DOHH2 (cell line): Measurements from ENCODE around the gene HERC3.

Experiments used
- H3F3A ChIP-seq: fragments of 200-600 bp; sonication (generic), shearing (Covaris generic); 2 replicates; pipeline ENCODE4 v1.6.0; 2016; ENCODE audit warnings: antibody characterized with exemption, mild to moderate bottlenecking; ENCODE audit not compliant: control insufficient read depth, insufficient read depth
- H3K27ac ChIP-seq: fragments of 200-600 bp; sonication (generic); 2 replicates; pipeline ENCODE4 v1.5.1; 2014; ENCODE audit warnings: low read depth, mild to moderate bottlenecking, low read length, moderate library complexity
- H3K27me3 ChIP-seq: fragments of 200-600 bp; sonication (generic); 2 replicates; pipeline ENCODE4 v1.6.1; 2014; ENCODE audit warnings: mild to moderate bottlenecking, low read length, mixed read lengths; ENCODE audit not compliant: control insufficient read depth
- H3K36me3 ChIP-seq: fragments of 200-600 bp; sonication (generic); 2 replicates; pipeline ENCODE4 v1.6.1; 2014; ENCODE audit warnings: mild to moderate bottlenecking, low read length, moderate library complexity, mixed read lengths; ENCODE audit not compliant: control insufficient read depth
- H3K4me1 ChIP-seq: fragments of 200-600 bp; sonication (generic); 2 replicates; pipeline ENCODE4 v1.6.1; 2014; ENCODE audit warnings: mild to moderate bottlenecking, low read length, mixed read lengths; ENCODE audit not compliant: control insufficient read depth
- H3K4me2 ChIP-seq: fragments of 200-600 bp; sonication (generic); 2 replicates; pipeline ENCODE4 v1.6.0; 2014; ENCODE audit warnings: mild to moderate bottlenecking, low read length, moderate library complexity
- H3K4me3 ChIP-seq: fragments of 200-600 bp; sonication (generic); 2 replicates; pipeline ENCODE4 v1.5.1; 2014; ENCODE audit warnings: mild to moderate bottlenecking, low read length, mixed read lengths
- H3K79me2 ChIP-seq: fragments of 200-600 bp; sonication (generic); 2 replicates; pipeline ENCODE4 v1.6.1; 2014; ENCODE audit warnings: mild to moderate bottlenecking, low read length, mixed read lengths; ENCODE audit not compliant: control insufficient read depth
- H3K9me2 ChIP-seq: fragments of 200-600 bp; sonication (generic); replicated peaks from 2 replicates; pipeline ENCODE4 v1.6.1; 2014; ENCODE audit warnings: mild to moderate bottlenecking, low read length, mixed read lengths; ENCODE audit not compliant: control insufficient read depth
- H3K9me3 ChIP-seq: fragments of 200-600 bp; sonication (generic); 2 replicates; pipeline ENCODE4 v1.6.1; 2014; ENCODE audit warnings: antibody characterized with exemption, low read length, mixed read lengths; ENCODE audit not compliant: control insufficient read depth, insufficient read depth
- H4K20me1 ChIP-seq: fragments of 200-600 bp; sonication (generic); 2 replicates; pipeline ENCODE4 v1.6.0; 2014; ENCODE audit warnings: low read depth, mild to moderate bottlenecking, antibody characterized with exemption, low read length, moderate library complexity; ENCODE audit not compliant: control insufficient read depth, insufficient read depth
- EZH2phosphoT487 ChIP-seq: fragments of 200-600 bp; sonication (generic); IDR thresholded peaks from 2 replicates; pipeline ENCODE4 v1.6.1; 2017; ENCODE audit warnings: borderline replicate concordance, mild to moderate bottlenecking, antibody characterized with exemption, low read length, moderate library complexity, mixed read lengths
- TF ChIP-seq, protein P1 (sequence below): fragments of 200-600 bp; sonication (generic); IDR thresholded peaks from one replicate; pipeline ENCODE4 v1.5.1; 2014; ENCODE audit warnings: antibody characterized with exemption, mild to moderate bottlenecking, low read depth, low read length; ENCODE audit not compliant: poor library complexity, severe bottlenecking

HERC3 gene

DNA sequence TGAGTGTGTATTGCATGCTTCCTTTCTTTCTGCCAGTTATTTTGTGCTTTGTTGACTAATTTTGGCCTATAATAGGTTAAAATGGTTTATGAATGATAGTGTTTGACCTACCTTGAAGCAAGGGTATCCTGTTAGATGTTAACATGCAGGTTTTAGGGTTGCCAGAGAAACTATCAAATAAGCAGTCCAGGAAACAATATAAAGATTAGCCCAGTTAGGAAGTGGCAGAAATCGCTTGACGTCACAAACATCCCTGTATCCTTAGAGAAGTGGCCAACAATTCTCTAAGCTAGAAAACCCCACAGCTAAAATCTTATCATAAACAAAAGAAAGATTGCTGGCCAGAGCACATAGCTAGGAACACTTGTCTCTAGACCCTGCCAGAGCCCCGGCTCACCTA, 101.5 kb downstream of the HERC3 start:
- TF ChIP-seq, protein P1, sequence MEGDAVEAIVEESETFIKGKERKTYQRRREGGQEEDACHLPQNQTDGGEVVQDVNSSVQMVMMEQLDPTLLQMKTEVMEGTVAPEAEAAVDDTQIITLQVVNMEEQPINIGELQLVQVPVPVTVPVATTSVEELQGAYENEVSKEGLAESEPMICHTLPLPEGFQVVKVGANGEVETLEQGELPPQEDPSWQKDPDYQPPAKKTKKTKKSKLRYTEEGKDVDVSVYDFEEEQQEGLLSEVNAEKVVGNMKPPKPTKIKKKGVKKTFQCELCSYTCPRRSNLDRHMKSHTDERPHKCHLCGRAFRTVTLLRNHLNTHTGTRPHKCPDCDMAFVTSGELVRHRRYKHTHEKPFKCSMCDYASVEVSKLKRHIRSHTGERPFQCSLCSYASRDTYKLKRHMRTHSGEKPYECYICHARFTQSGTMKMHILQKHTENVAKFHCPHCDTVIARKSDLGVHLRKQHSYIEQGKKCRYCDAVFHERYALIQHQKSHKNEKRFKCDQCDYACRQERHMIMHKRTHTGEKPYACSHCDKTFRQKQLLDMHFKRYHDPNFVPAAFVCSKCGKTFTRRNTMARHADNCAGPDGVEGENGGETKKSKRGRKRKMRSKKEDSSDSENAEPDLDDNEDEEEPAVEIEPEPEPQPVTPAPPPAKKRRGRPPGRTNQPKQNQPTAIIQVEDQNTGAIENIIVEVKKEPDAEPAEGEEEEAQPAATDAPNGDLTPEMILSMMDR: no peak
- no peak for TF ChIP-seq EZH2phosphoT487
- H3K4me3 ChIP-seq: no peak overlapping the region
- no peaks in the 10 kb centered on the region for H3K79me2 ChIP-seq
- H3K9me3 ChIP-seq: no peaks in the 10 kb centered on the region
- no peaks in the 10 kb centered on the region for H3F3A ChIP-seq
- no peaks in the 10 kb centered on the region for H3K9me2 ChIP-seq
- no peaks in the 10 kb centered on the region for H3K27me3 ChIP-seq
- no peaks in the 10 kb centered on the region for H4K20me1 ChIP-seq
- no peak overlapping the region for H3K27ac ChIP-seq
- no peaks in the 10 kb centered on the region for H3K4me1 ChIP-seq
- H3K4me2 ChIP-seq: no peak overlapping the region
- no peaks in the 10 kb centered on the region for H3K36me3 ChIP-seq

DNA sequence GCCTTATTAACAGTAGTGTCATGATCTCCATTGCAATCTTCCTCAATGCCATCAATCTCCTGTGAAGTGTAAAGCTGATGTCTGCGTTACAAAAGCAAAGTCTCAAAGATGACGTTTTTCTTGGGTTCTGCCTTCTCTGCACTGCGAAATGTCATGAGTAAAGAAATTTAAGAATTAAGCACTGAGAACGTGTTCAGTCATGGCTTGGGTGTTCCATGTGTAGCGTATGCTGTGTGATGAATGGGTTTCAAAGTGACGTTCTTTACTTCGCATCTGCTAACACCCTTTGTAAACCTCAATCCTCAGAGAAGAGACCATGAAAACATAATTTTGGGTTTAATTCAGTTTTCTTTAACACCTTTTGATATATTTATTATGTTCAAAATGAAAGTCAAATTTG, 104.3 kb downstream of the HERC3 start:
- no peaks in the 10 kb centered on the region for H3K9me3 ChIP-seq
- H3K9me2 ChIP-seq: no peaks in the 10 kb centered on the region
- no peaks in the 10 kb centered on the region for H4K20me1 ChIP-seq
- no peak overlapping the region; the same call in 1 of the 2 replicates for H3K4me3 ChIP-seq
- H3K27me3 ChIP-seq: no peaks in the 10 kb centered on the region
- no peaks in the 10 kb centered on the region for H3K36me3 ChIP-seq
- no peaks in the 10 kb centered on the region for H3K79me2 ChIP-seq
- peak overlapping the region; percentile 60 for H3K4me2 ChIP-seq
- H3K27ac ChIP-seq: no peak overlapping the region
- H3K4me1 ChIP-seq: no peaks in the 10 kb centered on the region
- TF ChIP-seq, protein P1: no peak
- no peak for TF ChIP-seq EZH2phosphoT487
- H3F3A ChIP-seq: no peaks in the 10 kb centered on the region

DNA sequence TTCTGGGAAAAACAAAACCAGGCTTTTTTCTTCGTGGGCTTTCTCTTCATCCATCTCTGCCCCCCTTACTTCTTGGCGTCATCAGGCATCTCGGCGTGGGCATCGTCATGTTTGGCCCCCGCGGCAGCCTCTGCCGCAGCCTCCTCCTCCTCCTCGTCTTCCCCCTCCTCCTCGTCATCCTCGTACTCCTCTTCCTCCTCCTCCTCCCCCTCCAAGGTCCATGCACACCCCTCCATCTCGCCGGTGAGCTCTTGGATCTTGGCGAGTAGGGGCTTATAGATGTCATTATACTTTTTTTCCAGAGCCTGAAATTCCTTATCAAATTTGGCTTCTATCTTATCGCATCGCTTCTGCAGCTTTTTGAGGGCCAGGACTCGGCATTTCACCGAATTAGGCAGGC, 104.9 kb downstream of the HERC3 start:
- peak overlapping the region; percentile 60 for H3K4me2 ChIP-seq
- peak overlapping the region; percentile 73 for H3K4me3 ChIP-seq

More for the DNA sequence above, 104.9 kb downstream of the HERC3 start:
- Histone ChIP-seq H3K9me3 (no peaks in the 10 kb centered on the region), H3K27ac (no peak overlapping the region), H3K4me1 (no peaks in the 10 kb centered on the region), H3K36me3 (no peaks in the 10 kb centered on the region), H3K79me2 (no peaks in the 10 kb centered on the region), H3F3A (no peaks in the 10 kb centered on the region), H3K27me3 (no peaks in the 10 kb centered on the region), H4K20me1 (no peaks in the 10 kb centered on the region), H3K9me2 (no peaks in the 10 kb centered on the region)
- TF ChIP-seq EZH2phosphoT487: no peak
- TF ChIP-seq, protein P1: no peak
